ENCODE measurements around the gene CCL7.

The CCL7 gene

DNA sequence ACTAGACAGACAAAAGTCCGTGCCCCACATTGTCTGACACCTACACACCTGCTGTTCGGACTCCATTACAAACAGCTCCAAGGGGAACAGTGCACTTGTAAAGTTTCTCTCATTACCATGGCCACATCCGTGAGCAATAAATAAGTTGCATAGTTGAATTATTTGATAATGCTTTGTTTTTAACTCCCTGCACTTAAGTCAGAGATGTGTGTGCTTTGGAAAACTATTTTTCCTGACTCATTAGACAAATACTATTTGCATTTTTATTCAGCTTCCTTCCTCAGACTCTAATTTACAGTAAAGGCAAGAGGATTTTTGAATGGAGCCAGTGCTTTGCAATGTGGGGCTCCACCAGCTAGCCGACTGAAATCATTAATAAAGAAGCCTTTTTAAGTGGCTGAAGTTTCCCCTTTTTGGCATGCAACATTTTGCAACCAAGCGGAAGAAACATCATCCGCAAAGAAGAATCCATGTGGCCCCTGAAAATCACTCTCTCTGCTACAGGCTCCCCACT, 21.5 kb upstream of the CCL7 start:
- DNase-seq = no peak

DNA sequence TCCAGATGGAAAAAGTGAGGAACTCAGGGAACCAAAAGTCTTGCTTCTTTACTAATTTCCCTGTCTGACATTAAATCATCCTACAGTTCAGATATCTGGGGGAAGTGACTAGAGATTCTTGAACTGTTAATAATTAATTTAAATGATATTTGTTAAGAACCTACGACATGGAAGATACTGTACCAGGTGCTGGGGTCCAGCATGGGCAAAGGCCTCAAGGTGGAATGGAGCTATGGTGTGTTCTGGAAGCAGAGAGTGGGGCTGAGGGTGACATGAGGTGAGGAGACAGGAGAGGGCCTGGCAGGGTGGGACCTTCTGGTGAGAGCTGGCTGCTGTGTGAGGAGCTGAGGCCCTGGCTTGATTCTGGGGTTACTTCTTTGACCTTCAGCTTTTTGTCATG, 21.0 kb upstream of the CCL7 start:
- no peak for DNase-seq

- no peak for DNase-seq
Measured at GRCh38 chr17:34249478-34249877, 20.5 kb upstream of the CCL7 start.

GRCh38 chr17:34251186-34251585, 18.8 kb upstream of the CCL7 start:
- no peak for DNase-seq

- DNase-seq = no peak
Measured at GRCh38 chr17:34252095-34252443, 18.0 kb upstream of the CCL7 start.

DNA sequence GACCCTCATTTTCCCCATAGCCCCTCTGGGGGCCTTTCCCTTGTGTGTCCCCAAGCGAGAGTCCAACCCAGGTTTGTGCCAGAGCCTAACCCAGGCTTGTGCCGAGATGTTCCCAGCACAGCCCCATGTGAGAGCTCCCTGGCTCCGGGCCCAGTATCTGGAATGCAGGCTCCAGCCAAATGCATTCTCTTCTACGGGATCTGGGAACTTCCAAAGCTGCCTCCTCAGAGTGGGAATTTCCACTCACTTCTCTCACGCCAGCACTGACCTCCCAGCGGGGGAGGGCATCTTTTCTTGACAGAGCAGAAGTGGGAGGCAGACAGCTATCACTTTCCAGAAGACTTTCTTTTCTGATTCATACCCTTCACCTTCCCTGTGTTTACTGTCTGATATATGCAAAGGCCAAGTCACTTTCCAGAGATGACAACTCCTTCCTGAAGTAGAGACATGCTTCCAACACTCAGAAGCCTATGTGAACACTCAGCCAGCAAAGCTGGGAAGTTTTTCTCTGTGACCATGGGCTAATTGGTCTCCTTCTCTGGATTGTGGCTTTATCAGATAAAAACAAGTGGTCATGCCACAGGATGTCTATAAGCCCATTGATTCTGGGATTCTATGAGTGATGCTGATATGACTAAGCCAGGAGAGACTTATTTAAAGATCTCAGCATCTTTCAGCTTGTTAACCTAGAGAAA, 17.4 kb upstream of the CCL7 start:
- DNase-seq = no peak

DNA sequence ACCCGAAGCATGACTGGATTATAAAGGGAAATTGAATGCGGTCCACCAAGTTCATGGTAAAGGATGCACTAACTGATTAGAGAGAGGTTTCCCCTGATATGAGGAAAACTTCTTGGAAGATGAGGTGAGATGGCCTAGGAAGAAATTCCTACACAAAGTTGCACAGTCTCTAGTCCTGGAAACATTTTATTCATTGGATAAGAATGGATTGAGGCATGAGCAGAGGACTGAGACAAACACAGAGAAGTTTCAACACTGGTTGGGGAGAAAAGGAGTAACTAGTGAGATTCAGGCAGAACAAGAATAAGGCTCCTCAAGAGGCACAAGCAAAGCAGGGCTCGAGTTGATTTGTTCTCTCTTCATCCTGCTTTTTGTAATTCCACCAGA, 16.9 kb upstream of the CCL7 start:
- DNase-seq = no peak

DNA sequence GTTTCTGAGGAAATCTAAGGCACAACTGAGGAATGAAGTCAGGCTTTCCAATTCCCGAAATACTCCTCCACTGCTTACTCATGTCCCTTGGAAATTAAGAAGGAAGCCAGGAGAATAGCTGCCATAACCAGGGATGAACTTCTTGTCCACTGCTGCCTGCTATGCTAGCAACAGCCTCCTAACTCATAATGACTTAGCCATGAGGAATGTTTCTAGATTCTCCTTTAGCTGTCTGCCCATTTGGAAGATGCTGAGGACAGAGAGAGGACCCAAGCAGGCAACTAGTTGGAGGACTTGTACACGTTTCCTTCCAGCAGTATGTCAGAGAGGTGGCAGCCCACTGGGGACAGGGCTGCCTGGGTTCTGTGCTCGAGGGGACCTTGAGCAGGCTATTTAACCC, 15.9 kb upstream of the CCL7 start:
- DNase-seq = no peak

- DNase-seq = no peak
Measured at GRCh38 chr17:34254651-34255380, 15.2 kb upstream of the CCL7 start, which contains the start of gene CCL2. Gene CCL2, plus strand, starts transcription at chr17:34255285. Its CDS starts 65 bp downstream, at chr17:34255350.

DNA sequence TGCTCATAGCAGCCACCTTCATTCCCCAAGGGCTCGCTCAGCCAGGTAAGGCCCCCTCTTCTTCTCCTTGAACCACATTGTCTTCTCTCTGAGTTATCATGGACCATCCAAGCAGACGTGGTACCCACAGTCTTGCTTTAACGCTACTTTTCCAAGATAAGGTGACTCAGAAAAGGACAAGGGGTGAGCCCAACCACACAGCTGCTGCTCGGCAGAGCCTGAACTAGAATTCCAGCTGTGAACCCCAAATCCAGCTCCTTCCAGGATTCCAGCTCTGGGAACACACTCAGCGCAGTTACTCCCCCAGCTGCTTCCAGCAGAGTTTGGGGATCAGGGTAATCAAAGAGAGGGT, 14.7 kb upstream of the CCL7 start:
- DNase-seq = no peak

- DNase-seq = no peak
Measured at GRCh38 chr17:34255841-34256240, 14.2 kb upstream of the CCL7 start.

- DNase-seq = no peak
Measured at GRCh38 chr17:34257299-34257985, 12.6 kb upstream of the CCL7 start.

DNA sequence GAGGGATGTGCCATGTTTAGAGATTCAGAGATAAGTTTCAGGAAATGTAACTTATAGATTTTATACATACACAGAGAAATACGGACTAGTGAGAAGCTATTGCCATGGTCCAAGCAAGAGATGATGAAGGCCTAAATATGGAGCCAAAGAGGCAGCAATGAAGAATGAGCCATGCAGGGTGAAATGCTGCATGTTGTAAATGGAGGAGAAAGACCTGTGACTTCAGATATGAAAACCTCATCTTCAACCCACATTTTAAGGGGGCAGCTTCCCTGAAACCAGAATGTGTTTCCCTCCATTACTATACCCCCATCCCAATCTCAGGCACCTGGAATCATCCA, 12.1 kb upstream of the CCL7 start:
- no peak for DNase-seq

DNA sequence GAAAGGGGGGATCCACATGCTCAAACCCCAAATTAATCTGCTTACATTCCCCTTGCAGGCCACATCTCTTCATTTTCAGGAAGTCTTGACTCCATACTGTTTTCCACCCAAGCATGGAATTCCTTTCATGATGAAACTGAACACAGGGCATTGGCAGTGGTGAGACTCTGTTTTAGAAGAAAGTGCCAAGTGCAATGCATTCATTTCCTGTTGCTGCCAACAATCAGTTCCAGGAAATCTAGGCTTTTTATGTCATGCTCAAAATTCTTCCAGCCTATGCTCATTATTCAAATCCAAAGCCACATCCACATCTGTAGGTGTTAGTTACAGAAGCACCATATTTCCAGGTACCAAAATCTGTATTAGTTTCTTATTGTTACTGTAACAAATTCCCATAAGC, 10.9 kb upstream of the CCL7 start:
- no peak for DNase-seq

DNA sequence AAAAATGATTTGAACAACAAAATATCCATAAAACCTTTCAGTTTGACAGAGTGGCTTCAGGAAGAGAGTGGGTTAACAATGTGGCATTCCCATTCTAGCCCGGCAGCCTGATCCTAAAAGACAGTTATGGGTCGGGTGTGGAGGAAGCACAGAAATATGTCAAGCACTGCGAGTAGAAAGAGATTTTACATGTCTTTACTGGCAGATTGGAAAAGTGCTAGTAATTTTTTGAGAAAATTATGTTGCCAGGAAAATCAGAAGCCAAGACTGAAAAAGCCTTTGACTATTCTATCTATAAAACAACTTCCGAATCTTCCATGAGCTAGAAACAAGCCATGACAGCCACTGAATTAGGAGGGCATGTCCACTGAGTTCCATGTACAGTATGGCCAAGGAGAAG, 9.2 kb upstream of the CCL7 start:
- no peak for DNase-seq

GRCh38 chr17:34261568-34262337, 8.3 kb upstream of the CCL7 start:
- no peak for DNase-seq

GRCh38 chr17:34265711-34266110, 4.3 kb upstream of the CCL7 start:
- DNase-seq = no peak

DNA sequence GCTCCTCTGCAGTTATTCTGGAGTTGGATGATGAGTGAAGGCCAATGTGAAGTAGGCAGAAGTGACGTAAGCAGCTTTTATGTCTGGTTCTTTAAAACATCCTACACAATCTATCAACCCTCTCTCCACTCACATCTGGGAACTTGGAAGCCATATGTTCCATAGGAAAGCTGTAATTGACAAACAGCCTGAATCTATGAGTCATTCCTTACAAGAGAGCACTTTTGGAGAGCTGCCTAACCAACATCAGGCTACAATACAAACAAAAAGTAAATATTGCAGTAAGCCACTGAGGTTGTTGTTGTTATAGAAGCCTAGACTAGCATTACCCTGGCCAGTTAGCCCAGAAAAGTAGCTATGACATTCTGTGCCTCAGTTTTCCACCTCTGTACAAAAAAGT, 5.9 kb downstream of the CCL7 start:
- no peak for DNase-seq

- no peak for DNase-seq
Measured at GRCh38 chr17:34276826-34277225, 6.8 kb downstream of the CCL7 start.

- DNase-seq = no peak
Measured at GRCh38 chr17:34283571-34283970, 13.6 kb downstream of the CCL7 start.

GRCh38 chr17:34285286-34285792, 15.3 kb downstream of the CCL7 start, which contains the start of gene CCL11:
Gene CCL11, plus strand, starts transcription at chr17:34285742. Its CDS starts 67 bp downstream, at chr17:34285809.
- DNase-seq = no peak

DNA sequence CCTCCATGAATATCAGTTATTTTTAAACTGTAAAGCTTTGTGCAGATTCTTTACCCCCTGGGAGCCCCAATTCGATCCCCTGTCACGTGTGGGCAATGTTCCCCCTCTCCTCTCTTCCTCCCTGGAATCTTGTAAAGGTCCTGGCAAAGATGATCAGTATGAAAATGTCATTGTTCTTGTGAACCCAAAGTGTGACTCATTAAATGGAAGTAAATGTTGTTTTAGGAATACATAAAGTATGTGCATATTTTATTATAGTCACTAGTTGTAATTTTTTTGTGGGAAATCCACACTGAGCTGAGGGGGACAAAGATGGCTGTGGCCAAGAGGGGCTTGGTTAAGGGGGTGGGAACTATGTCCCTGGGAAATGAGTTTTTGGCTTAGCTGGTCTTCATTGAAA, 17.9 kb downstream of the CCL7 start:
- DNase-seq = no peak

DNA sequence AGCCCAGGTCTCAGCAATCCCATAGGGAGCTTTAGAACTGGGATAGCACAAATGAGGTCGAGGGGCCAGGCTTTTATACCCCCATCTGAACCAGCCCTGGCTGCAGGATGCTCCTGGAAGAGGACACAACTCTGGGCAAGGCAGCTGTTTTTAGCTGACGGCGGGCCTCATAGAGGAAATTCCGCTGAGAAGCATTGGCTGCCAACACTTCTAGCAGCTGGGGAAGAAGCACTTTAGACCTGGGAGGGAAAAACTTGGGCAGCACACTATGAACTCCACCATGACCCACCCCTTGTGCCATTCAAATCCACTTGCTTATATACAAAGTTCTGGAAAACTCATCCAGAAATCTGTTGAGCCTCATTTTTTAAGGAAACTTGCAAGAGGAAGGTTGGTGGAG, 20.6 kb downstream of the CCL7 start:
- no peak for DNase-seq

Data from activated naive CD4-positive, alpha-beta T cell treated with Interleukin-2 at 50 U/mL for 16 hours (primary cell).